Parathyroid adenoma (tissue), 2 donors: Measurements from ENCODE around the gene BRPF1.

Experiments used
- H2AFZ ChIP-seq: fragments of 300-600 bp; sonication (generic); one replicate; pipeline ENCODE4 v1.7.0; 2017; ENCODE audit warnings: antibody characterized with exemption, mild to moderate bottlenecking
- H3K27ac ChIP-seq: fragments of 300-600 bp; sonication (generic); one replicate; pipeline ENCODE4 v1.7.0; 2017
- H3K27me3 ChIP-seq: fragments of 300-600 bp; sonication (generic); one replicate; pipeline ENCODE4 v1.7.0; 2017; ENCODE audit warnings: low read length; ENCODE audit not compliant: control insufficient read depth, insufficient read depth
- H3K36me3 ChIP-seq: fragments of 300-600 bp; sonication (generic); one replicate; pipeline ENCODE4 v1.7.0; 2017; ENCODE audit warnings: low read length; ENCODE audit not compliant: control insufficient read depth, insufficient read depth
- H3K4me1 ChIP-seq: fragments of 300-600 bp; sonication (generic); one replicate; pipeline ENCODE4 v1.7.0; 2017; ENCODE audit warnings: control low read depth
- H3K4me2 ChIP-seq: fragments of 300-600 bp; sonication (generic); one replicate; pipeline ENCODE4 v1.7.0; 2017; ENCODE audit warnings: low read length
- H3K4me3 ChIP-seq: fragments of 300-600 bp; sonication (generic); one replicate; pipeline ENCODE4 v1.7.0; 2017; ENCODE audit warnings: low read depth, low read length
- H3K79me2 ChIP-seq: fragments of 300-600 bp; sonication (generic); one replicate; pipeline ENCODE4 v1.7.0; 2017; ENCODE audit warnings: control low read depth
- H3K9ac ChIP-seq: fragments of 300-600 bp; sonication (generic); one replicate; pipeline ENCODE4 v1.7.0; 2017; ENCODE audit warnings: mild to moderate bottlenecking
- H3K9me3 ChIP-seq: fragments of 300-600 bp; sonication (generic); one replicate; pipeline ENCODE4 v1.7.0; 2017; ENCODE audit warnings: low read length; ENCODE audit not compliant: control insufficient read depth
- CTCF ChIP-seq: fragments of 300-600 bp; sonication (generic); IDR thresholded peaks from one replicate; pipeline ENCODE4 v1.7.0; 2017; ENCODE audit warnings: antibody characterized with exemption, mild to moderate bottlenecking
- donor health status: primary hyperparathyroidism.

BRPF1 gene

GRCh38 chr3:9778143-9779074, 46.9 kb downstream of the BRPF1 start:
- no peaks in the 10 kb centered on the region for H3K9me3 ChIP-seq
- H3K9ac ChIP-seq: no peak overlapping the region
- no peaks in the 10 kb centered on the region for H3K4me1 ChIP-seq
- no peaks in the 10 kb centered on the region for H3K79me2 ChIP-seq
- no peak overlapping the region for H3K4me2 ChIP-seq
- H3K36me3 ChIP-seq: no peaks in the 10 kb centered on the region
- no peak overlapping the region for H3K27ac ChIP-seq
- no peak for TF ChIP-seq CTCF
- no peaks in the 10 kb centered on the region for H3K27me3 ChIP-seq
- H3K4me3 ChIP-seq: no peak overlapping the region
- H2AFZ ChIP-seq: no peak overlapping the region

GRCh38 chr3:9779075-9779593, 47.6 kb downstream of the BRPF1 start:
- no peak for TF ChIP-seq CTCF
- Histone ChIP-seq H3K4me1 (no peaks in the 10 kb centered on the region), H2AFZ (no peak overlapping the region), H3K9me3 (no peaks in the 10 kb centered on the region), H3K36me3 (no peaks in the 10 kb centered on the region), H3K79me2 (no peaks in the 10 kb centered on the region), H3K4me3 (no peak overlapping the region), H3K9ac (no peak overlapping the region), H3K27me3 (no peaks in the 10 kb centered on the region), H3K4me2 (no peak overlapping the region), H3K27ac (no peak overlapping the region)

- H3K4me1 ChIP-seq: no peaks in the 10 kb centered on the region
- no peak overlapping the region for H3K4me3 ChIP-seq
Observed at GRCh38 chr3:9779721-9780457, 48.4 kb downstream of the BRPF1 start.

GRCh38 chr3:9780458-9780812, 48.9 kb downstream of the BRPF1 start:
- Histone ChIP-seq H3K9me3 (no peaks in the 10 kb centered on the region), H3K27ac (no peak overlapping the region), H3K4me3 (no peak overlapping the region), H3K79me2 (no peaks in the 10 kb centered on the region), H3K4me2 (no peak overlapping the region), H3K9ac (no peak overlapping the region), H3K4me1 (peaks cover 1% of the 10 kb centered on the region), H2AFZ (no peak overlapping the region), H3K36me3 (no peaks in the 10 kb centered on the region), H3K27me3 (no peaks in the 10 kb centered on the region)
- no peak for TF ChIP-seq CTCF

More at GRCh38 chr3:9779721-9780457, 48.4 kb downstream of the BRPF1 start:
- Histone ChIP-seq H3K9me3 (no peaks in the 10 kb centered on the region), H2AFZ (no peak overlapping the region), H3K36me3 (no peaks in the 10 kb centered on the region), H3K27ac (no peak overlapping the region), H3K4me2 (no peak overlapping the region), H3K9ac (no peak overlapping the region), H3K79me2 (no peaks in the 10 kb centered on the region), H3K27me3 (no peaks in the 10 kb centered on the region)
- no peak for TF ChIP-seq CTCF
